Measurements from ENCODE around the gene SHROOM3.

DNA sequence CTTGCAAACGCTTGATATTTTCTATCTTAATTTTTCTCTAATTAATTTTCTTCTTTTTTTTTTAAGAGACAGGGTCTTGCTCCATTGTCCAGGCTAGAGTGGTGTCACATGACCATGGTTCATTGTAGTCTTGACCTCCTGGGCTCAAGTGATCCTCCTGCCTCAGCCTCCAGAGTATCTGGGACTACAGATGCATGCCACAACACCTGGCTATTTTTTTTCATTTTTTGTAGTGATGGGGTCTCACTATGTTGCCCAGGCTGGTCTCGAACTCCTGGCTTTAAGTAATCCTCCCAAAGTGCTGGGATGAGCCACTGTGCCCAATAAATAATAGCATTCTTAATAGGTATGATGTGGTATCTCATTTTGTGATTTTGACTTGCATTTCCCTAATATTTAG lies 18.2 kb downstream of the SHROOM3 start:
- no peak for TF ChIP-seq BHLHE40 (IDR thresholded peaks at IDR 0.05; ENCODE audit: borderline replicate concordance)
- no peak for TF ChIP-seq CTBP1 (IDR thresholded peaks at IDR 0.05; ENCODE audit: borderline replicate concordance)
- TF ChIP-seq PKNOX1 (IDR thresholded peaks at IDR 0.05) = no peak
- no peak for TF ChIP-seq TARDBP (IDR thresholded peaks at IDR 0.05)
- TF ChIP-seq ZNF384 (IDR thresholded peaks at IDR 0.05) = no peak
- no peak for TF ChIP-seq FOXM1 (IDR thresholded peaks at IDR 0.05; ENCODE audit: borderline replicate concordance)
- TF ChIP-seq SP1 (IDR thresholded peaks at IDR 0.05) = no peak
- TF ChIP-seq FOXK2 (IDR thresholded peaks at IDR 0.05) = no peak
- no peak for TF ChIP-seq ARNT (IDR thresholded peaks at IDR 0.05)
- no peak for TF ChIP-seq FOXA1 (IDR thresholded peaks at IDR 0.05)
